ENCODE data around the gene CHTOP. TPM values are rescaled to one million over a fixed set of nuclear protein-coding genes. Genes with fewer than 3 reads are reported as not detected.

Gene CHTOP
- total RNA-seq, 1 experiment from 2014 or later: 85.1 TPM

DNA sequence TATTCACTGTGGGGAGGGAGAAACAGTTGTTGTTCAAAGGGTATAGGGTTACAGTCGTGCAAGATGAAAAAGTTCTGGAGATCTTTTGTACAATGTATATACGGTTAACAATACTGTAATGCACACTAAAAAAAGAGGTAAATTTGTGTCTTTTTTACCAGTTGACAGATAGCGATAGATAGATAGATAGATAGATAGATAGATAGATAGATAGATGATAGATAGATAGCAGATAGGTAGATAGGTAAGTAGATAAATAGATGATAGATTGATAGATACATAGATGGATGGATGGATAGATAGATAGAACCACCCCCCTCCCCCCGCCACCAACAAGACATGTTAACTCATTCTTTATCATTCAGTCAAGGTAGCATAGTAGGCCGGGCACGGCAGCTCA lies 31.1 kb upstream of the CHTOP start:
- no peak overlapping the region for H3K4me3 ChIP-seq (ENCODE audit: low read depth, low read length)
- no peaks in the 10 kb centered on the region for H3K9me3 Mint-ChIP-seq (ENCODE audit: unreplicated experiment)
- no peaks in the 10 kb centered on the region for H3K27me3 ChIP-seq (replicated peaks; ENCODE audit: control insufficient read depth, insufficient read depth, low read length)
- H3K36me3 Mint-ChIP-seq (ENCODE audit: insufficient read depth, unreplicated experiment): peaks cover 28% of the 10 kb centered on the region
- no peak for TF ChIP-seq CTCF (IDR thresholded peaks at IDR 0.05; ENCODE audit: insufficient read depth in 1 of 2, low read depth in 1 of 2, low read length in 1 of 2, severe bottlenecking in 1 of 2, unreplicated experiment in 1 of 2)
- H3K36me3 ChIP-seq (ENCODE audit: control insufficient read depth, insufficient read depth, low read length): peaks cover 4% of the 10 kb centered on the region
- ChIA-PET POLR2A (interaction anchor here (1.1 kb wide), 1 partner anchor 13 kb away, joined by 4 read pairs; the partner anchor contains the start of gene S100A14), CTCF (interaction anchor here (0.6 kb wide), 1 partner anchor 1067 kb away, joined by 3 read pairs; no protein-coding TSS in a partner anchor)
- no peak overlapping the region for H3K27ac Mint-ChIP-seq (ENCODE audit: unreplicated experiment)
- no TSS peak for BruUV-seq (replicated peaks)
- H3K27me3 Mint-ChIP-seq (ENCODE audit: insufficient read depth, unreplicated experiment): no peaks in the 10 kb centered on the region
- no peaks in the 10 kb centered on the region for H3K9me3 ChIP-seq
- peaks cover 18% of the 10 kb centered on the region for H3K4me1 ChIP-seq
- no peak for DNase-seq
- H3K4me3 Mint-ChIP-seq (ENCODE audit: unreplicated experiment): no peak overlapping the region
- H3K4me1 Mint-ChIP-seq (ENCODE audit: low read depth, unreplicated experiment): peaks cover under 1% of the 10 kb centered on the region
- intact Hi-C loops (cut with micrococcal nuclease; ENCODE audit: unreplicated experiment): no loop called here

GRCh38 chr1:153606194-153606593 lies 27.7 kb upstream of the CHTOP start:
- peak overlapping the region; percentile 42 for H3K27ac Mint-ChIP-seq (ENCODE audit: unreplicated experiment)
- Histone ChIP-seq H3K9me3 (no peaks in the 10 kb centered on the region), H3K4me3 (ENCODE audit: low read depth, low read length) (no peak overlapping the region), H3K36me3 (ENCODE audit: control insufficient read depth, insufficient read depth, low read length) (peaks cover 8% of the 10 kb centered on the region), H3K27me3 (replicated peaks; ENCODE audit: control insufficient read depth, insufficient read depth, low read length) (no peaks in the 10 kb centered on the region), H3K4me1 (peaks cover 49% of the 10 kb centered on the region)
- peaks cover 58% of the 10 kb centered on the region for H3K36me3 Mint-ChIP-seq (ENCODE audit: insufficient read depth, unreplicated experiment)
- peaks cover 26% of the 10 kb centered on the region for H3K4me1 Mint-ChIP-seq (ENCODE audit: low read depth, unreplicated experiment)
- TF ChIP-seq CTCF (IDR thresholded peaks at IDR 0.05; ENCODE audit: insufficient read depth in 1 of 2, low read depth in 1 of 2, low read length in 1 of 2, severe bottlenecking in 1 of 2, unreplicated experiment in 1 of 2): no peak
- no peak overlapping the region for H3K4me3 Mint-ChIP-seq (ENCODE audit: unreplicated experiment)
- H3K27me3 Mint-ChIP-seq (ENCODE audit: insufficient read depth, unreplicated experiment): no peaks in the 10 kb centered on the region
- DNase-seq: no peak
- ChIA-PET CTCF (interaction anchor here (0.6 kb wide), 1 partner anchor 27 kb away, joined by 3 read pairs; no protein-coding TSS in a partner anchor), POLR2A (interaction anchor here (0.9 kb wide), 1 partner anchor 28 kb away, joined by 4 read pairs; the partner anchor contains the start of gene CHTOP)
- no TSS peak for BruUV-seq (replicated peaks)
- intact Hi-C loops (cut with micrococcal nuclease; ENCODE audit: unreplicated experiment): no loop called here
- H3K9me3 Mint-ChIP-seq (ENCODE audit: unreplicated experiment): no peaks in the 10 kb centered on the region

DNA sequence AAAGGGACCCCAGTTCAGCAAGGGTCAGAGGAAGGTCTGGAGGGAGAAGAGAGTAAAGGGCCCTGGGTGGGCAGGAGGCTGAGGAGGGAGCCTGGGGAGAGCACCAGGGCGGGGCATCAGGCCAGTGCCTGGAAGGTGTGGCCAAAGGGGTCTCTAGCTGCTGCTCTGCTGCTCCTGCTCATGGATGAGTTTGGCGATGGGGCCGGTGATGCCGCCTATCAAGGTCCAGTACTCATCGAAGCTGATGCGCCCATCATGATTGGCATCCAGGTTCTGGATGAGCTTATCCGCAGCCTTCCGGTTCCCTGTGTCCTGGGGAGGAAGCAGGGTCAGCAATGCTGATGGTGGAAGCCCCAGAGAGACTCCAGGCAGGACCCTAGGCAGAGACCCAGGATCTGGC lies 26.5 kb upstream of the CHTOP start:
- intact Hi-C loops (cut with micrococcal nuclease; ENCODE audit: unreplicated experiment): no loop called here
- H3K4me3 ChIP-seq (ENCODE audit: low read depth, low read length): no peak overlapping the region
- no peaks in the 10 kb centered on the region for H3K9me3 ChIP-seq
- no peak for TF ChIP-seq CTCF (IDR thresholded peaks at IDR 0.05; ENCODE audit: insufficient read depth in 1 of 2, low read depth in 1 of 2, low read length in 1 of 2, severe bottlenecking in 1 of 2, unreplicated experiment in 1 of 2)
- peaks cover 49% of the 10 kb centered on the region for H3K4me1 ChIP-seq
- Mint-ChIP-seq H3K36me3 (ENCODE audit: insufficient read depth, unreplicated experiment) (peaks cover 62% of the 10 kb centered on the region), H3K27ac (ENCODE audit: unreplicated experiment) (no peak overlapping the region), H3K4me3 (ENCODE audit: unreplicated experiment) (no peak overlapping the region), H3K9me3 (ENCODE audit: unreplicated experiment) (no peaks in the 10 kb centered on the region), H3K4me1 (ENCODE audit: low read depth, unreplicated experiment) (peaks cover 35% of the 10 kb centered on the region), H3K27me3 (ENCODE audit: insufficient read depth, unreplicated experiment) (no peaks in the 10 kb centered on the region)
- ChIA-PET CTCF (interaction anchor here (0.6 to 1.5 kb wide), 6 partner anchors 9 to 41 kb away, joined by 3 to 7 read pairs (median 4); partner anchors contain the start of genes S100A13 and S100A14), POLR2A (interaction anchor here (1.0 to 1.5 kb wide), 2 partner anchors 10 to 20 kb away, joined by 3 to 9 read pairs; partner anchors contain the start of gene S100A13)
- DNase-seq: no peak
- peaks cover 8% of the 10 kb centered on the region for H3K36me3 ChIP-seq (ENCODE audit: control insufficient read depth, insufficient read depth, low read length)
- BruUV-seq (replicated peaks): no TSS peak
- H3K27me3 ChIP-seq (replicated peaks; ENCODE audit: control insufficient read depth, insufficient read depth, low read length): no peaks in the 10 kb centered on the region

Measured in Caco-2 (cell line).